Choroid plexus epithelial cell (primary cell): ENCODE data around the gene UNC13A.

ENCODE experiments used
- DNase-seq: peaks from one replicate; pipeline ENCODE4 v3.0.0-alpha.2; 2010; ENCODE audit warnings: low read depth
- H3K4me3 ChIP-seq: 2 replicates; pipeline ENCODE4 v1.5.1; 2011; ENCODE audit warnings: low read depth, mild to moderate bottlenecking, control low read depth, low read length, moderate library complexity
- CTCF ChIP-seq: conservative IDR thresholded peaks from 2 replicates; pipeline ENCODE4 v1.5.1; 2011; ENCODE audit warnings: low read depth, mild to moderate bottlenecking, control low read depth, inconsistent platforms, low read length, moderate library complexity

Gene UNC13A

GRCh38 chr19:17687141-17687856 is 855 bp downstream of the UNC13A start:
- DNase-seq, result no peak
- no peak for TF ChIP-seq CTCF
- H3K4me3 ChIP-seq, result peak overlapping the region; percentile 52

- peak overlapping the region; percentile 45 for H3K4me3 ChIP-seq
- DNase-seq, result peak; percentile 51
- no peak for TF ChIP-seq CTCF
Observed at GRCh38 chr19:17686592-17687024, 1.5 kb downstream of the UNC13A start.

GRCh38 chr19:17686023-17686521 is 2.1 kb downstream of the UNC13A start:
- peak overlapping the region; percentile 45 for H3K4me3 ChIP-seq
- peak; percentile 10 for DNase-seq
- no peak for TF ChIP-seq CTCF

- no peak for TF ChIP-seq CTCF
- no peak for DNase-seq
- H3K4me3 ChIP-seq, result no peak overlapping the region
Observed at GRCh38 chr19:17685451-17686022, 2.6 kb downstream of the UNC13A start.

- TF ChIP-seq CTCF, result no peak
- no peak for DNase-seq
- H3K4me3 ChIP-seq, result no peak overlapping the region
Observed at GRCh38 chr19:17684256-17684655, 3.9 kb downstream of the UNC13A start.

GRCh38 chr19:17683078-17683477 is 5.1 kb downstream of the UNC13A start:
- no peak for DNase-seq
- no peak overlapping the region for H3K4me3 ChIP-seq
- no peak for TF ChIP-seq CTCF

- no peak for TF ChIP-seq CTCF
- no peak overlapping the region for H3K4me3 ChIP-seq
- DNase-seq, result no peak
Observed at GRCh38 chr19:17682273-17682672, 5.9 kb downstream of the UNC13A start.
